UCSD-AML1 (cell line): ENCODE results near the gene NLRP8.
A peak's percentile ranks its signal among the peaks of the same experiment; 100 is the strongest.
"Not testable (repeated sequence)": the region's sequence is repeated elsewhere in the genome, so short reads cannot be mapped to it uniquely, and the experiment has no call there.

Experiments
- DNase-seq: peaks from one replicate; lab custom pipeline; 2025; ENCODE audit not compliant: unreplicated experiment; lab: John Stamatoyannopoulos, UW

The NLRP8 gene

GRCh38 chr19:55947532-55947931 lies at the start of gene NLRP8:
NLRP8 (plus strand) TSS chr19:55947832.
- no peak for DNase-seq

GRCh38 chr19:55898911-55899310 lies 48.7 kb upstream of the NLRP8 start:
- DNase-seq, result no peak

GRCh38 chr19:55901369-55902079 lies 46.1 kb upstream of the NLRP8 start:
- DNase-seq, result no peak

GRCh38 chr19:55902080-55902751 lies 45.4 kb upstream of the NLRP8 start:
- DNase-seq, result no peak

GRCh38 chr19:55907286-55907685 lies 40.3 kb upstream of the NLRP8 start:
- no peak for DNase-seq

- no peak for DNase-seq
These were observed 39.9 kb upstream of the NLRP8 start for GRCh38 chr19:55907746-55908145.

GRCh38 chr19:55909801-55910200 lies 37.8 kb upstream of the NLRP8 start:
- DNase-seq, result no peak

- DNase-seq, result no peak
These were observed 34.7 kb upstream of the NLRP8 start for GRCh38 chr19:55912916-55913315.

- DNase-seq, result peak; percentile 9
These were observed 33.9 kb upstream of the NLRP8 start for GRCh38 chr19:55913643-55914268.

- no peak for DNase-seq
These were observed 24.1 kb upstream of the NLRP8 start for GRCh38 chr19:55923556-55923955.

GRCh38 chr19:55927991-55928390 lies 19.6 kb upstream of the NLRP8 start:
- no peak for DNase-seq

- DNase-seq, result not testable (repeated sequence)
These were observed 18.4 kb upstream of the NLRP8 start for GRCh38 chr19:55929258-55929657.

- no peak for DNase-seq
These were observed 16.6 kb upstream of the NLRP8 start for GRCh38 chr19:55930996-55931515.

GRCh38 chr19:55931936-55932386 lies 15.7 kb upstream of the NLRP8 start, which contains the start of gene NLRP13:
NLRP13 (minus strand) TSS chr19:55932336; CDS start chr19:55932311, 25 bp downstream.
- DNase-seq, result no peak

GRCh38 chr19:55935206-55935605 lies 12.4 kb upstream of the NLRP8 start:
- DNase-seq, result no peak

- DNase-seq, result no peak
These were observed 8.4 kb upstream of the NLRP8 start for GRCh38 chr19:55939206-55939605.

GRCh38 chr19:55940306-55940705 lies 7.3 kb upstream of the NLRP8 start:
- no peak for DNase-seq

GRCh38 chr19:55950566-55950965 lies 2.9 kb downstream of the NLRP8 start:
- not testable (repeated sequence) for DNase-seq

GRCh38 chr19:55956431-55956830 lies 8.8 kb downstream of the NLRP8 start:
- no peak for DNase-seq

- DNase-seq, result no peak
These were observed 10.7 kb downstream of the NLRP8 start for GRCh38 chr19:55958356-55958755.

- DNase-seq, result no peak
These were observed 12.5 kb downstream of the NLRP8 start for GRCh38 chr19:55959996-55960675.
